Osteocyte (in vitro differentiated cells): ENCODE results near the gene RABGAP1L. TPM values are rescaled to one million over a fixed set of nuclear protein-coding genes. Genes with fewer than 3 reads are reported as not detected.
"Not testable (repeated sequence)": the region's sequence is repeated elsewhere in the genome, so short reads cannot be mapped to it uniquely, and the experiment has no call there.

Experiments used
- DNase-seq: peaks from one replicate; pipeline ENCODE4 v3.0.0; 2021; ENCODE audit warnings: mixed read lengths; ENCODE audit not compliant: unreplicated experiment; ENCODE audit errors: extremely low spot score
- H3K27ac Mint-ChIP-seq: one replicate; pipeline ENCODE4 v1.8.0; 2021; ENCODE audit warnings: mild to moderate bottlenecking, mixed read lengths; ENCODE audit not compliant: unreplicated experiment
- H3K27me3 Mint-ChIP-seq: one replicate; pipeline ENCODE4 v1.8.0; 2021; ENCODE audit warnings: mixed read lengths; ENCODE audit not compliant: unreplicated experiment
- H3K36me3 Mint-ChIP-seq: one replicate; pipeline ENCODE4 v1.8.0; 2021; ENCODE audit warnings: mixed read lengths; ENCODE audit not compliant: unreplicated experiment
- H3K4me1 Mint-ChIP-seq: one replicate; pipeline ENCODE4 v1.8.0; 2021; ENCODE audit warnings: mixed read lengths; ENCODE audit not compliant: unreplicated experiment
- H3K4me3 Mint-ChIP-seq: one replicate; pipeline ENCODE4 v1.8.0; 2021; ENCODE audit warnings: mild to moderate bottlenecking, moderate library complexity, mixed read lengths; ENCODE audit not compliant: unreplicated experiment
- H3K9me3 Mint-ChIP-seq: one replicate; pipeline ENCODE4 v1.8.0; 2021; ENCODE audit warnings: mixed read lengths; ENCODE audit not compliant: unreplicated experiment
- CTCF ChIP-seq: fragments of 200-600 bp; sonication (generic); IDR thresholded peaks from 2 replicates; pipeline ENCODE4 v1.5.0; 2021; ENCODE audit warnings: antibody characterized with exemption, mild to moderate bottlenecking, moderate library complexity
- total RNA-seq: library from RNA; stranded (reverse); gene quantifications from 2 replicates; pipeline ENCODE4 v1.2.1, GENCODE V29; 2021

RABGAP1L gene
- total RNA-seq, 1 donor from 2014 or later: 29.3 TPM

- no peak overlapping the region for H3K27ac Mint-ChIP-seq
- DNase-seq: no peak
- no peak overlapping the region for H3K4me3 Mint-ChIP-seq
- H3K4me1 Mint-ChIP-seq: no peaks in the 10 kb centered on the region
- no peaks in the 10 kb centered on the region for H3K9me3 Mint-ChIP-seq
- no peak for TF ChIP-seq CTCF
- H3K27me3 Mint-ChIP-seq: no peaks in the 10 kb centered on the region
- H3K36me3 Mint-ChIP-seq: peaks cover 3% of the 10 kb centered on the region
These were observed 656.2 kb downstream of the RABGAP1L start for GRCh38 chr1:174815474-174815908.

GRCh38 chr1:174816621-174817020 is 657.3 kb downstream of the RABGAP1L start:
- H3K27me3 Mint-ChIP-seq, H3K4me1 Mint-ChIP-seq, H3K36me3 Mint-ChIP-seq, H3K27ac Mint-ChIP-seq, DNase-seq, H3K4me3 Mint-ChIP-seq, H3K9me3 Mint-ChIP-seq: not testable (repeated sequence)

GRCh38 chr1:174818014-174818616 is 658.8 kb downstream of the RABGAP1L start:
- Mint-ChIP-seq H3K4me1 (no peaks in the 10 kb centered on the region), H3K27ac (no peak overlapping the region), H3K27me3 (no peaks in the 10 kb centered on the region), H3K9me3 (no peaks in the 10 kb centered on the region), H3K4me3 (no peak overlapping the region), H3K36me3 (peaks cover under 1% of the 10 kb centered on the region)
- TF ChIP-seq CTCF: no peak
- no peak for DNase-seq

- no peak overlapping the region for H3K27ac Mint-ChIP-seq
- DNase-seq: no peak
- H3K9me3 Mint-ChIP-seq: no peaks in the 10 kb centered on the region
- H3K36me3 Mint-ChIP-seq: no peaks in the 10 kb centered on the region
- no peak for TF ChIP-seq CTCF
- H3K4me3 Mint-ChIP-seq: no peak overlapping the region
- H3K27me3 Mint-ChIP-seq: no peaks in the 10 kb centered on the region
- no peaks in the 10 kb centered on the region for H3K4me1 Mint-ChIP-seq
These were observed 659.6 kb downstream of the RABGAP1L start for GRCh38 chr1:174818951-174819350.

- Mint-ChIP-seq H3K27me3 (no peaks in the 10 kb centered on the region), H3K9me3 (no peaks in the 10 kb centered on the region), H3K4me3 (no peak overlapping the region), H3K4me1 (no peaks in the 10 kb centered on the region), H3K36me3 (no peaks in the 10 kb centered on the region), H3K27ac (no peak overlapping the region)
- no peak for TF ChIP-seq CTCF
- DNase-seq: no peak
These were observed 660.3 kb downstream of the RABGAP1L start for GRCh38 chr1:174819596-174819995.

GRCh38 chr1:174825127-174825526 is 665.8 kb downstream of the RABGAP1L start:
- Mint-ChIP-seq H3K9me3 (no peaks in the 10 kb centered on the region), H3K27ac (no peak overlapping the region), H3K36me3 (no peaks in the 10 kb centered on the region), H3K4me1 (no peaks in the 10 kb centered on the region), H3K4me3 (no peak overlapping the region), H3K27me3 (no peaks in the 10 kb centered on the region)
- DNase-seq: no peak
- no peak for TF ChIP-seq CTCF
